Breast epithelium (tissue), 3 donors: Measurements from ENCODE around the gene TMEM245.

ENCODE experiments used
- CTCF ChIP-seq, 3 donors: fragments of 450-650 bp; IDR thresholded peaks; one replicate each; pipeline ENCODE4 v1.5.1; 2016 to 2017; ENCODE audit warnings: antibody characterized with exemption in 3 of 3, mild to moderate bottlenecking in 3 of 3, moderate library complexity in 3 of 3
- POLR2A ChIP-seq: fragments of 450-650 bp; IDR thresholded peaks from one replicate; pipeline ENCODE4 v1.6.1; 2016; ENCODE audit warnings: antibody characterized with exemption, mild to moderate bottlenecking, moderate library complexity

- TF ChIP-seq CTCF (IDR thresholded peaks at IDR 0.05) (no peak), POLR2A (no peak)
These were observed 47.2 kb upstream of the TMEM245 start, which contains the start of gene FRRS1L for GRCh38 chr9:109166771-109167601.
